Bronchial epithelial cell (primary cell): Measurements from ENCODE around the gene VPS4B. TPM values are rescaled to one million over a fixed set of nuclear protein-coding genes. Genes with fewer than 3 reads are reported as not detected.

ENCODE experiments used
- DNase-seq: peaks from one replicate; pipeline ENCODE4 v3.0.0-alpha.2; 2010; ENCODE audit warnings: low read depth
- FAIRE-seq: peaks from 2 replicates; lab custom pipeline; 2011; peaks lifted over from hg19 to GRCh38; lab: Jason Lieb, UNC
- H3K27me3 ChIP-seq: 2 replicates; pipeline ENCODE4 v1.5.1; 2011; ENCODE audit warnings: low read length; ENCODE audit not compliant: control insufficient read depth, insufficient read depth
- H3K36me3 ChIP-seq: 2 replicates; pipeline ENCODE4 v1.5.1; 2011; ENCODE audit warnings: low read length; ENCODE audit not compliant: control insufficient read depth, insufficient read depth
- H3K4me3 ChIP-seq: 2 replicates; pipeline ENCODE4 v1.5.1; 2011; ENCODE audit warnings: mild to moderate bottlenecking, low read depth, low read length, control low read depth
- CTCF ChIP-seq: IDR thresholded peaks from 2 replicates; pipeline ENCODE4 v1.5.1; 2011; ENCODE audit warnings: mild to moderate bottlenecking, moderate library complexity, low read length, control low read depth, inconsistent platforms; ENCODE audit not compliant: insufficient read depth, severe bottlenecking
- total RNA-seq: library from RNA; depleted of rRNA; stranded (reverse); fragments of >200 nt; gene quantifications from 2 replicates; pipeline ENCODE4 v1.2.1, GENCODE V29; 2014

Gene VPS4B
- total RNA-seq, 1 donor from 2014 or later: 120 TPM

DNA sequence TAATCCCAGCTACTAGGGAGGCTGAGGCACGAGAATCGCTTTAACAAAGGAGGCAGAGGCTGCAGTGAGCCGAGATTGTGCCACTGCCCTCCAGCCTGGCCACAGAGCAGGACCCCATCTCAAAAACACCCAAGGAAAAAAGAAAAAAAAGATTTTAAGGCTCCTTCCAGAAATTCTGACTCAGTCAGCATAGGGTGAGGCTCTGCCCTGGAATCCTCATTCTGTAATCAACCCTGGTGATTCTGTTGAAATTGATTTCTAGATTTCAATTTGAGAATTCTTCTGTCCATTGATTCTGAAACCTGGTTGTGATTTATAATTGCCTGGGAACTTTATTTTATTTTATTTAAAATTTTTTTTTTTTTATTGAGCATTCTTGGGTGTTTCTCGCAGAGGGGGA is 27.1 kb upstream of the VPS4B start:
- no peak overlapping the region for H3K4me3 ChIP-seq
- no peak for TF ChIP-seq CTCF
- no peaks in the 10 kb centered on the region for H3K36me3 ChIP-seq
- H3K27me3 ChIP-seq: no peaks in the 10 kb centered on the region
- DNase-seq (no peak), FAIRE-seq (no peak)

DNA sequence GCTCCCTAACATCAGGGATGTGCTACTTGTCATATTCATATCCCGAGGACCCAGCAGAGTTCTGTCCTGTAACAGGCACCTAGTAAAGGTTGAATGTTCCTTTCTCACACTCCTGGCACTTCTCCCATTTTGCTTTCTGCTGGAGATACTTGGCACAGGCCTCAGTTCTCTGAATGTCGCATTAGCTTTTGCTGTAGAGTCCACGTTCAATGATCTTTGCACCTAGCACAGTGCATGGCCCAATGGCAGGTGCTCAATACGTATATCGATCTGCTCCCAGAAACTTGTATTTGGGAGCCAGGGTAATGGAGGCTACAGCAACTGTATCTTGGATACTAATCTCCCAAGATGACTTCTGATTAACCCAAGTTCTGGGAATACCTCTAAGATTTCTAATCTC is 24.8 kb upstream of the VPS4B start:
- FAIRE-seq (no peak), DNase-seq (no peak)
- Histone ChIP-seq H3K36me3 (no peaks in the 10 kb centered on the region), H3K4me3 (no peak overlapping the region), H3K27me3 (no peaks in the 10 kb centered on the region)
- TF ChIP-seq CTCF: no peak

GRCh38 chr18:63446266-63446665 is 24.0 kb upstream of the VPS4B start:
- FAIRE-seq: no peak
- no peaks in the 10 kb centered on the region for H3K27me3 ChIP-seq
- H3K36me3 ChIP-seq: no peaks in the 10 kb centered on the region
- no peak for TF ChIP-seq CTCF
- no peak for DNase-seq
- no peak overlapping the region for H3K4me3 ChIP-seq

DNA sequence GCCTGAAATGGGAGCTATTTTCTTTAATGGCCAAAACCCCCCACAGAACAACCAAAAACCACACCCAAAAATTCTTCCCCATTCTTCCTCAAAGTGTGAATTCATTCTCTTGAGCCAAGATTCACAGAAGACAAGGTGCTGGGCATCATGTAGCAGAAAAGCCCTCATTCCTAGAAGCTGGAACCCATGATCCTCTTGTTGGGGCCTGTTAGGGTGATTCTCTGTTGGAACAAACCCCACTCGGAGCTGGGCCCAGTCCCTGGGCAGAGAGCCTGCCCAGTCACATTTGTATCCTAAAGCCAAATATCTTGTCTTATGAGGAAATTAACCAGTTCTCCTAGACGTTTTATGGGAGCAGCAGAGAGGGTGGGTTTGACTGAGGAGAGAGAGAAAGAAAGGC is 22.8 kb upstream of the VPS4B start:
- no peak for FAIRE-seq
- TF ChIP-seq CTCF: no peak
- peak; percentile 79 for DNase-seq
- H3K4me3 ChIP-seq: no peak overlapping the region
- H3K36me3 ChIP-seq: no peaks in the 10 kb centered on the region
- no peaks in the 10 kb centered on the region for H3K27me3 ChIP-seq

DNA sequence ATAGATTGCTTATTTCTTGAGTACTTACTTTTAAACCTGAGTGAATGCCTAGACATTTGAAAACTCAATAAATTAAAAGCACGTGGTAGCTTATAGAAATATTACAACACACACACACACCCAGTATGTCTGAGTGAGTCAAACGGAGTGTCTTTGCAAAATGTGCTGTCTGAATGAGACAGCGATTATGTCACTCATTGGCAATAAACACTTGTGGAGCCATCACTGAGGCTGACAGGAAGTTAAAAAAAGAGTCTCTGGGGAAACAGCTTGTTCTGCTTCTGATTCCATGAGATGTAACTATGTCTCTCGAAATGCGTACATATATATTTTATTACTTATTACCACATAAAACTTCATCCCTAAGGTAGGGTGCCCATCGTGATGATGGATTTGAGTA is 22.3 kb upstream of the VPS4B start:
- no peaks in the 10 kb centered on the region for H3K27me3 ChIP-seq
- TF ChIP-seq CTCF: no peak
- H3K36me3 ChIP-seq: no peaks in the 10 kb centered on the region
- H3K4me3 ChIP-seq: no peak overlapping the region
- FAIRE-seq: peak; percentile 13
- DNase-seq: peak; percentile 99

DNA sequence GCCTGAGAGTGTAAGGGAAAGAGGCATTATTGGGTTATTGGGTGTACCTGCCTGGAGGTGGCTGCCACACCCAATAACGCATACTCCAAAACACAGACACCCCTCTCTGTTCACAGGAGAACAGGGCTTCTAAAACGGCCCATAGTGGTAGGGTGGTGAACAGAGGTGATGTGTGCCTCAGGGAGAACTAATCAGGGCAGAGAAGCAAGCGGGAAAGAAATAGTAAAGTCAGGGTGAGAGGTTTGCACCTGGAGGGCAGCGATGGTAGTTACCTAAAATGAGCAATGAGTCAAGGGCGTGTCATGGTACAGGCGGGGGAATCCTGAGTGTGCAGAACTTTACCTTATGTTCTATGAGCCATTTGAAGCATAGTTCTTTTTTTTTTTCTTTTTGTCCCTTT is 21.6 kb upstream of the VPS4B start:
- DNase-seq: peak; percentile 94
- Histone ChIP-seq H3K36me3 (no peaks in the 10 kb centered on the region), H3K4me3 (no peak overlapping the region), H3K27me3 (no peaks in the 10 kb centered on the region)
- FAIRE-seq: peak; percentile 68
- peak; percentile 41 for TF ChIP-seq CTCF
